Mesodermal cell (in vitro differentiated cells): Measurements from ENCODE around the gene UGGT1.

Experiments
- H3K27ac ChIP-seq: 2 replicates; pipeline ENCODE4 v1.7.0; 2013; ENCODE audit warnings: mild to moderate bottlenecking, low read depth, low read length, moderate library complexity; ENCODE audit not compliant: severe bottlenecking
- H3K36me3 ChIP-seq: 2 replicates; pipeline ENCODE4 v1.7.1; 2013; ENCODE audit warnings: mild to moderate bottlenecking, low read length, moderate library complexity; ENCODE audit not compliant: control insufficient read depth, insufficient read depth
- H3K4me1 ChIP-seq: one replicate; pipeline ENCODE4 v1.7.1; 2013; ENCODE audit warnings: mild to moderate bottlenecking, low read length; ENCODE audit not compliant: insufficient read depth, control insufficient read depth, poor library complexity, severe bottlenecking
- H3K4me3 ChIP-seq: 2 replicates; pipeline ENCODE4 v1.7.0; 2013; ENCODE audit warnings: low read length, control low read depth, mild to moderate bottlenecking; ENCODE audit not compliant: insufficient read depth, poor library complexity, severe bottlenecking; ENCODE audit errors: extremely low read depth
- H3K9me3 ChIP-seq: 2 replicates; pipeline ENCODE4 v1.7.1; 2013; ENCODE audit warnings: mild to moderate bottlenecking, low read length, moderate library complexity; ENCODE audit not compliant: control insufficient read depth
- WGBS, 2 experiments: methylation state at CpG; one replicate each; pipeline ENCODE4 v1.1.5; 2013; ENCODE audit warnings: missing lambda C conversion rate in 2 of 2; ENCODE audit not compliant: insufficient coverage in 2 of 2; 5-methylcytosine and 5-hydroxymethylcytosine counted together

The UGGT1 gene

DNA sequence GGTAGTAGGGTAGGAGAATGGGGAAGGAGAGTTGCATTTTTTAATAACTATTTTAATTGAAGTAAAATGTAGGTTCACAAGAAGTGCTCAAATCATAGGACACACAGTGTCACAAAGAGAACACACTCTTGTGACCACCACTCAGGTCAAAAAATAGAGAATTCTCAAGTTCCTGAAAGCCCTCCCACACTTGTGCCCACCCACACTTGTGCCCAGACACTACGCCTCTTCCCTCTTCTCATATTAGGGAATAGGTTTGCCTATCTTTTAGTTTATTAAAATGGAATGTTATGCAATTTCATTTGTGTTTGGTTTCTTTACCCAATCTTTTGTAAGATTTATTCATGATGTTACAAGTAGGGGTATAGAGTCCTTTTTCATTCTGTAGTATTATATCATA is 67.2 kb downstream of the UGGT1 start:
- Histone ChIP-seq H3K9me3 (no peaks in the 10 kb centered on the region), H3K27ac (no peak overlapping the region), H3K4me1 (no peaks in the 10 kb centered on the region), H3K4me3 (no peak overlapping the region), H3K36me3 (peaks cover 72% of the 10 kb centered on the region)
- no CpG with 5 or more reads among the region's 1 CpG for WGBS, 2 experiments

DNA sequence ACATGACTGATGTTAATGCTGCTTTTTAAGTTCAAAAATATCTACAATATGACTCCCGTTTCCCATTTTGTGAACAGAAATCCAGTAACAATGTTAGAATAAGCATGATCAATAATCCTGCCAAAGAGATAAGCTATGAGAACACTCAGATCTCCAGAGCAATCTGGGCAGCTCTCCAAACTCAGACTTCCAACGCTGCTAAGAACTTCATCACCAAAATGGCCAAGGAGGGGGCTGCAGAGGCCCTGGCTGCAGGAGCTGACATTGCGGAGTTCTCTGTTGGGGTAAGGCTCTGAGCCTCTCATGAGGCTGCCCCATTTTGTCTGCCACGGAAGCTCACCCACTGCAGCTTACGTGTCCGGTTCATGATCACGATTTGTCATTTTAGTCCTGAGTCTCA is 68.4 kb downstream of the UGGT1 start:
- Histone ChIP-seq H3K36me3 (peaks cover 60% of the 10 kb centered on the region), H3K4me1 (no peaks in the 10 kb centered on the region), H3K4me3 (no peak overlapping the region), H3K27ac (no peak overlapping the region), H3K9me3 (no peaks in the 10 kb centered on the region)
- 86 to 95% methylated on average over 4 of the region's 7 CpGs for WGBS, 2 experiments

DNA sequence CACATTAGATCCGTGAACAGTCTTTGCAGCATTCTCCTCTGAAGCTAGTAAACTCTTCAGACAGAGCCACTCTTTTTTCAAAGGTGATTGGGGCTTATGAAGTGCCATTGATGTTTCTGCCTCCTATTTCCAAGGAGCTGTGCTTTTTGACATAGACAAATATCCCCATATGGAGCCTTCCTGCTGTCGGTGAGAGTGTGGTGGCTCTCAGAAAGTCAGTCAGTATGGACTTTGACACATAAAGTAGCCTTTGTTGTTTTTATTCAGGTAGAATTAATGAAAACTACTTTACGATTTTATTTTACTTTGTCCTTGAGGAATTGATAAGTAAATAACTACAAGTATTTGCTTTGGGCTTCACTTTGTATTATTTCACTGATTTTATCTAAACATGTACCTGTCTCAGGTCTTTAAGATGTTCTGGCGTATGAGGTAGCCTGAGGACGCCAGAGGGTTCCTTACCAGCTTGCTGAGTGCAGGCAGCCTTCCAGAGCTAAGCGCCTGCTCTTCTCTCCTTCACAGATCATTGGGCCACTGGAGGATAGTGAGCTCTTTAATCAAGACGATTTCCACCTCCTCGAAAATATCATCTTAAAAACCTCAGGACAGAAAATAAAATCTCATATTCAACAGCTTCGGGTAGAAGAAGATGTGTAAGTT is 69.7 kb downstream of the UGGT1 start:
- Histone ChIP-seq H3K4me3 (no peak overlapping the region), H3K36me3 (peaks cover 57% of the 10 kb centered on the region)
- WGBS, 2 experiments: 92 to 100% methylated on average over 4 of the region's 9 CpGs

DNA sequence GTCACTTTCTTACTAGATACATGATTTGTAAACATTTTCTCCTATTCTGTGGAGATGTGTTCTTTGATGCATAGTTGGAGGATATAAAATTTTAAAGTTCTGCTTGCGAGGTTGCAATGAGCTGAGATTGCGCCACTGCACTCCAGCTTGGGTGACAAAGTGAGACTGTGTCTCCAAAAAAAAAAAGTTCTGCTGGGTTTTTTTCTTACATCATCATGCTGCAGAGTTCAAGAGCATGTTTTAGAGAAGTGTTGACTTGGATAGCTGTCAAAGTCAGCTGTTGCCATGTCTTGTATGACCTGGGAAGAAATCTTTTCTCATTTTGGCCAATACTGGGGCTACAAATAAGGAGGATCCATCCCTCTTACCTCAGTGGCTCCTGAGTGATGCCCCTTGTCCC is 71.3 kb downstream of the UGGT1 start:
- Histone ChIP-seq H3K27ac (no peak overlapping the region), H3K9me3 (no peaks in the 10 kb centered on the region), H3K4me3 (no peak overlapping the region), H3K4me1 (no peaks in the 10 kb centered on the region), H3K36me3 (peaks cover 57% of the 10 kb centered on the region)
- 80 to 93% methylated on average over 2 of the region's 2 CpGs for WGBS, 2 experiments

More for the DNA sequence above, 69.7 kb downstream of the UGGT1 start:
- Histone ChIP-seq H3K4me1 (no peaks in the 10 kb centered on the region), H3K9me3 (no peaks in the 10 kb centered on the region), H3K27ac (no peak overlapping the region)

DNA sequence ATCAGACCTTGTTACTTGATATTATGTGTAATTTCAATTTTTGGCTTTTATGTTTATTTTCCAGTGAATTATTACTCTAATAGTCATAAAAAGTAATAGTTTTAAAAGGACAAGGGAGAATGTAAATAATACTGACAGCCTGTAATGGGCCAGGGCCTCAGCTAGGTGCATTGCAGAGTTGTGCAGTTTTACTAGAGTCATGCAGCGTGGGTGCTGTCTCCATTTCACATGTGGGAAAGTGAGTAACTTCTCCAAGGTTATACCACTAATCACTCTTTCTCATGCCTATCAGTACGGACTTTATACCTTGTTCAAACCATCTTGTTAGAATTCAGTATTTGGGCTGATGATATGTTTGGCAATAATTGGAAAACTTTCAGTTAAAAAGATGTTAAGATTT is 73.3 kb downstream of the UGGT1 start:
- H3K4me3 ChIP-seq: no peak overlapping the region
- no CpG with 5 or more reads among the region's 2 CpGs for WGBS, 2 experiments
- no peak overlapping the region for H3K27ac ChIP-seq
- H3K4me1 ChIP-seq: no peaks in the 10 kb centered on the region
- peaks cover 54% of the 10 kb centered on the region for H3K36me3 ChIP-seq
- H3K9me3 ChIP-seq: no peaks in the 10 kb centered on the region

DNA sequence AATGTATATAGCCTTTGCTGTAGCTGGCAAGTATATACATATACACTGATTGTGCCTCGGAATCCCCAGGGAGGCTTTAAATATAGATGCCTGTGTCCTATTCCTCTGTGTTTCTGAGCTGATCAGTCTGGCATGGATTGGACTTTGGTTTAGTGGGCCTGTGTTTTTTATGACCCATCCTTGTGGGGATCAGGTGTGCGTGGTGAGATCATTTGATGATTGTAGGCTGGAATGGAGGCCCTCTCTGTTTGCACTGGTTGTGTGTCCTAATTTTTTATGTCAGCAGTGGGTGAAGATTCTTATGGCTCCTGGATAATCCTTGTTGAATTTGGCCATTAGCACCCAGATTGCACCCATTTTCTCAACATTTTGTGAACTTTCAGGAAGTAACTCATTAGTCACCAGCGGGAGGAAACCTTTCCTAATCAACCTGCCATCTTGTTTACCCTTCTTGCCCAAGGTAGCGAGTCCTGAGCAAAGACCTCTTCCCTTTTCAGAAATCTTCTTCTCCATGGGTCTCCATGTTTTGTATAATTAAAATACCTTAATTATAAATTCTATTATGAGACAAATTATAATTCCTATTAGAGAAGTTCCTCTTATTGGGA is 75.8 kb downstream of the UGGT1 start:
- H3K9me3 ChIP-seq: no peaks in the 10 kb centered on the region
- H3K4me1 ChIP-seq: no peaks in the 10 kb centered on the region
- H3K27ac ChIP-seq: no peak overlapping the region
- H3K4me3 ChIP-seq: no peak overlapping the region
- 95 to 100% methylated on average over 2 to 3 of the region's 4 CpGs for WGBS, 2 experiments
- peaks cover 61% of the 10 kb centered on the region for H3K36me3 ChIP-seq

DNA sequence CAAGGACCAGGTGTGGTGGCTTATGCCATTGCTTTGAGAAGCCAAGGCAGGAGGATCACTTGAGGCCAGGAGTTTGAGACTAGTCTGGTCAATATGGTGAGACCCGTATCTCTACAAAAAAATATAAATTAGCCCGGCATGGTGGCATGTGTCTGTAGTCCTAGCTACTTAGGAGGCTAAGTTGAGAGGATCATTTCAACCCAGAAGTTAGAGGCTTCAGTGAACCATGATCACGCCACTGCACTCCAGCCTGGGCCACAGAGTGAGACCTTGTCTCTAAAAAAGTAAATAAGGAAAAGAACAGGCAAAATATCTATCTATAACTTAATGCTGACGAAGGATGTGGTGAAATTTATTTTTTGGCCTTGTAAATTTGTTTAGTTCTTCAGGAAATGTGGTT is 78.1 kb downstream of the UGGT1 start:
- Histone ChIP-seq H3K36me3 (peaks cover 78% of the 10 kb centered on the region), H3K27ac (no peak overlapping the region)
- 83% methylated on average over 1 of the region's 4 CpGs; no CpG with 5 or more reads in 1 of the 2 experiments for WGBS, 2 experiments

DNA sequence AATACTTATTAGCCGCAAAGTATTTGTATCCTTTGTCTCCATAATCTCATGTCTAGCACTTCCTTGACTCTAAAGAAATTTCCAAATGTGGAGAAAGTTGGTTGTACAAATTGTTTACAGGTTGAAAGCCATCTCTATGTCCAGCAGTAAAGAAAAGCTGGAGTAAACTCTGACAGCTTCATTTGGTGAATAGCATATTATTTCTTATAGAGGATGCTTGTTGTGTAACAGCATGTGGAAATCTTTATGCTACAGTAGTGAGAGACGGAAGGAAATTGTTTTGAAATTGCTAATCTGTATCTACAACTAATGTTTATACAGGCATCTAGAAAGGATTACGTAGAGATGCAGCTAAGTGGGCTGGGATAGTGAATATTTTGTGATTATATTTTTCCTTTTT is 78.5 kb downstream of the UGGT1 start:
- Histone ChIP-seq H3K4me1 (no peaks in the 10 kb centered on the region), H3K36me3 (peaks cover 82% of the 10 kb centered on the region), H3K27ac (no peak overlapping the region), H3K4me3 (no peak overlapping the region), H3K9me3 (no peaks in the 10 kb centered on the region)
- WGBS, 2 experiments: no CpG with 5 or more reads among the region's 3 CpGs

More for the DNA sequence above, 78.1 kb downstream of the UGGT1 start:
- H3K4me1 ChIP-seq: no peaks in the 10 kb centered on the region
- H3K4me3 ChIP-seq: no peak overlapping the region
- H3K9me3 ChIP-seq: no peaks in the 10 kb centered on the region

DNA sequence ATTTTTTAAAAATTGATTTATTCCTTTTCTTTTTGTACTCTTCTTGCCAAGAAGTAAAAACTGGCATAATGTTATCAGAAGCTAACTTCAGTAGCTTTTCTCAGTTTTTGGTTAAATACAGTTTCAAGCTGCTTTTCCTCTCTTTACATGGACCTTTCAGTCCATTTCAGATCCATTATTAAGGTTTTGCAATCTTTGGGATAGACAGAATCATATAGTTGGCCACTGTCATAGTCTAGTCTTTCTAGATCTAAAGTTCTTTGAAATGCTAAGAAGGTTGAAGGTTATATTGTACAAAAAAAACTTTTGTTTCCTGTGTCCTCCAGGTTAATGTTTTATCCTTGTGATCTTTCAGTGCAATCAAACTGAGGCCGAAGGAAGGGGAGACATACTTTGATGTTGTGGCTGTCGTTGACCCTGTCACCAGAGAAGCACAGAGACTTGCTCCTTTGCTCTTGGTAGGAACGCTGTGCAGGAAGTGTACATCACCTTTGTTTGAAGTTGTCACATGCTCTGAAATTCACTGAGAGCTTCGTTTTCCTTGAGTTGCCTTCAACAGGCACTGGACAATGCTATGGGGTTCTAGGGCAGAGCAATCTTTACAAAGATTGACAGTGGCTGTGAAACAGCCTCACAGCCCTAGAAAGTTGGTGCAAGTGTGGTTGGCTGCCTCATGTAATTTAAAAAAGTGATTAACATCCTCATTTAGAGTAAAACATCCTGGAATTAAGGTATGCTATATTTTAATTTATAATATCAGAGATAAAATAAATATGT is 79.1 kb downstream of the UGGT1 start:
- 89 to 100% methylated on average over 3 to 4 of the region's 4 CpGs for WGBS, 2 experiments
- no peak overlapping the region for H3K4me3 ChIP-seq
- H3K9me3 ChIP-seq: no peaks in the 10 kb centered on the region
- H3K4me1 ChIP-seq: no peaks in the 10 kb centered on the region
- H3K36me3 ChIP-seq: peaks cover 86% of the 10 kb centered on the region
- no peak overlapping the region for H3K27ac ChIP-seq

DNA sequence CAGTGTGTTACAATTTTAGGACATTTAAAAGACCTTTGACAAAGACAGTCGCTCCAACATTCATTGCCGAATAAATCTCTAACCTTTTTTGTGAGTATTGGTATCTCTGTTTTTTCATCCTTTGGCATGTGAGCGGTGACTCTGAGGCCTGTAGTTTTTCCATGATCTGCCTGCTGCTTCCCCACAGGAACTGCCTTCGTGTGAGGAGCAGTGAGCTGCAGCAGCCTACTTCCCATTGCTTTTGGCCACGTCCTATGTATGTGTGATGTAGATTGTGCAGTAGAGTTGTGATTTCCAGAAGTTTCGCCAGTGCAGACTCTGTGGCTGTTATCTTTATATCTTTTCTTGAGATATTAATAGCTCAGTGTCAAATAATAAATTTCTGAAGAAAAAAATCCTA is 79.8 kb downstream of the UGGT1 start:
- H3K9me3 ChIP-seq: no peaks in the 10 kb centered on the region
- H3K36me3 ChIP-seq: peaks cover 86% of the 10 kb centered on the region
- no peak overlapping the region for H3K27ac ChIP-seq
- no peak overlapping the region for H3K4me3 ChIP-seq
- 95 to 98% methylated on average over 2 to 5 of the region's 6 CpGs for WGBS, 2 experiments
- H3K4me1 ChIP-seq: no peaks in the 10 kb centered on the region

DNA sequence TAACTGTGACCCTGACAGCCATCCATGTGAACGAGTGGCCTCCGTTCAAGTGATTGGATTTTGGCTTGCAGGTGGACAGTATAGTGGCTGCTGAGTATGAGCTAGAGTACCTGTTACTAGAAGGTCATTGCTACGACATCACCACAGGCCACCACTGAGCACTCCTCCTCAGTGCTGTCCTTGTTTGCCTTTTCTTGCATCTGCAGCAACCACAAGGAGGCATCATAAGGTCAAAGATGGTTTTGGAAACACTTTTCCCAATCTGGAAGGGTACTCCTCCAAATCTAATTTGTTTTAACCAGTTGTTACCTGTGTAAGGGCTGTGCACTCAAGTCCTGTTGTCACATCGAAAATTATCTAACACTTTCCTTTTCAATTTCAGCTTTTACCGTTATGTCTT is 81.2 kb downstream of the UGGT1 start:
- Histone ChIP-seq H3K4me3 (no peak overlapping the region), H3K4me1 (no peaks in the 10 kb centered on the region), H3K27ac (no peak overlapping the region), H3K36me3 (peaks cover 86% of the 10 kb centered on the region), H3K9me3 (no peaks in the 10 kb centered on the region)
- WGBS, 2 experiments: 93 to 94% methylated on average over 2 to 5 of the region's 5 CpGs
